Effector CD4-positive, alpha-beta T cell (primary cell): ENCODE results near the gene OXCT2.
"Not testable (repeated sequence)": the region's sequence is repeated elsewhere in the genome, so short reads cannot be mapped to it uniquely, and the experiment has no call there.

Source experiments
- DNase-seq: peaks from one replicate; pipeline ENCODE4 v3.0.0-alpha.2; 2020
- total RNA-seq: gene quantifications from one replicate; lab custom pipeline; 2026; lab: John Stamatoyannopoulos, UW

OXCT2 gene
- total RNA-seq = 0.56 reads per million

DNA sequence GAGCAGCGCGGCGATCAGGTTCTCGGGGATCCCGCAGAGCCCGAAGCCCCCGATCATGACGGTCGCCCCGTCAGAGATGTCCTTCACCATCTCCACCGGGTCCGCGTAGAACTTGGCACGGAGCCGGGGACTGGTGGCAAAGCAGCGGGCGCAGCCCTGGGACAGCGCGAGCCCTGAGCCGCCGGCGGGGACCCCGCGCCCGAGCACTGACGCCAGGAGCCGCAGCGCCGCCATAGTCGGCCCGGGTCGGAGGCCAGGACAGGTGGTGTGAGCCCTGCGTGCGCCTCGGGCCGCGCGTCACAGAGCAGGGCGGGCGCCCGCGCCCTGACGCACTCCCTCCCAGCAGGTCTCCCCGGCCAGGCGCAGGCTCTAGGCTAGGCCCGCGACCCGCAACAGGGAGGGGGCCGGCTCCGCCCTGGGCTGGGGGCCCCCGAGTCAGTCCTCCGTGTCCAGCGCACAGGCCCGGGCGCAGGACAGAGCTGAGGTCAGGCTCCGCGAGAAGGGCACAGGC lies at the start of gene OXCT2:
OXCT2 (minus strand) TSS at position 327 of the 511 bp plus-strand sequence; CDS start at position 234, 93 bp downstream.
- DNase-seq = not testable (repeated sequence)

DNA sequence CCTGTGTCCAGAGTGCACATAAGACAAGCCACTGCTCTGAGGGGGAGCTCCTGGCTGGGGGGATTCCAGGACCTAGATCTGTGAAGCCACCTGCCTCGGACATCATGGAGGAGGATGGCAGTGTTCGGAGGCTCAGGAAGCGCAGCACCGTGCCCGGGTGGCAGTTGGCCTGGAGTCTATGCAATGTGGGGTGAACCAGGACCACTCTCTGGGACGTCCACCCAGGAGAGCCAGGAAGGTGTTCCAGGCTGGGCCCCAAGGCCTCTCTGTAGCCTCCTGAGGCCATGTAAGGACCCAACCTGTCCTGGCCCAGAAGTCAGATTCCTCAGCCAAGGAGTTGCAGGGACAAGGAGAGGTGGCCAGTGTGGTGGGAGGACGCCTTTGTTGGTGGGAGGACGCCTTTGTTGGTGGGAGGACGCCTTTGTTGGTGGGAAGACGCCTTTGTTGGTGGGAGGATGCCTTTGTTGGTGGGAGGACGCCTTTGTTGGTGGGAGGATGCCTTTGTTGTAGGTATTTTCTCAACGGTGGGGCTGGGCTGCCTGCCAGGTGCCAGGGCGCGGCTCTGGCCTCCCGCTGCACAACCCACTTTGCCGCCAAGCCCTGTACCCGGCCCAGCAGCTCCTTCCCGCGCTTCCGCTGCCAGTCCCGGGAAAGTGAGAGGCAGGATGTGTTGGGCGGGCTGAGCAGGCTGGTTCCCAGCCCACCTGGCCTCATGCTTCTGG lies 48.1 kb upstream of the OXCT2 start:
- DNase-seq = no peak

DNA sequence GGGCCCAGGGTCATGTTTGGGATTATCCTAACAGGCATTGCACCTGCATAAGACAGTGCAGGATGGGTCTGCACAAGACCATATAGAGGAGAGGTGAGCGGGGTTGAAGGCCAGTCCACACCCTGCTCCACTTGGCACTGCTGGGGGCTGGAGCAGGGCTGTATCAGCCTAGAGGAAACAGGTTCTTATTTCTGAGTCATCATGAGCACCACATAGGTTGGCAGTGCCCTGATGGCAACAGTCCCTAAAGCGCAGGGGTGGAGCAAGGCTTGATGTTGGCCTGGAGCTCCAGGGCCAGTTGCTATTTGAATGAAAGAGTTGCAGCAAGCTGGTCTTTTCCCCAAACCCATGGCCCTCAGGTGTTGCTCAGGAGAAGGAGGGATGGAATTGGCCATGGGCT lies 47.3 kb upstream of the OXCT2 start:
- no peak for DNase-seq

DNA sequence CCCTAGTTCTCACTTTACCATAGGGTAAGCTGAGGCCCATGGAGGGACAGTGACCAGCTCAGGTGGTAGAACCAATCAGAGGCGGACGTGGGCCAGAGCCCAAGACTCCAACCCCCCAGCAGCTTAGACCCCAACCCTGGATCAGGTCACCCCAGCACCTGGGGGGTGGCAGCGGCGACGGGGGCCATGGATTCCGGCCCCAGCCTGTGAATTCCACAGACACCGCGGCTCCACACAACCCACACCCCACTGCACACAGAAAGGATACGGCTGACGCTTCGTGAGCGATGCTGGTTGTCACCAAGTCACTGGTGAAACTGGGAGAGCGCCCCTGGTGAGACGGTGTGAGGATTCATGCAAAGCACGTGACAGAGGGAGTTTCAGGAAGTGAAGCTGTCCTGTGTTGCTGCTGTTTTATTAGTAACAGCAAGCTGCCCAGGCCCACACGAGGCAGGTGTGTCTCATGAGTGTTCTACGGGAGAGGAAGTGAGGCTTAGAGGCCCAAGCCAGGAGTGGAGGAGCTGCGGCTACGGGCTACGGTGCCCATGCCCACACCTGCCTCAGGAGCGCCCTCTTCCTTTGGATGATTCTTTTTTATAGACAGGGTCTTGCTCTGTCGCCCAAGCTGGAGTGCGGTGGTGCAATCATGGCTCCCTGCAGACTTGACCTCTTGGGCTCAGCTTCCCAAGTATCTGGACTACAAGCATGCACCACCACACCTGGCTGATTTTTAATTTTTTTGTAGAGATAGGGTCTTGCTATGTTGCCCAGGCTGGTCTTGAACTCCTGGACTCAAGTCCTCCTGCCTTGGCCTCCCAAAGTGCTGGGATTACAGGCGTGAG lies 46.2 kb upstream of the OXCT2 start:
- peak; percentile 47 for DNase-seq

DNA sequence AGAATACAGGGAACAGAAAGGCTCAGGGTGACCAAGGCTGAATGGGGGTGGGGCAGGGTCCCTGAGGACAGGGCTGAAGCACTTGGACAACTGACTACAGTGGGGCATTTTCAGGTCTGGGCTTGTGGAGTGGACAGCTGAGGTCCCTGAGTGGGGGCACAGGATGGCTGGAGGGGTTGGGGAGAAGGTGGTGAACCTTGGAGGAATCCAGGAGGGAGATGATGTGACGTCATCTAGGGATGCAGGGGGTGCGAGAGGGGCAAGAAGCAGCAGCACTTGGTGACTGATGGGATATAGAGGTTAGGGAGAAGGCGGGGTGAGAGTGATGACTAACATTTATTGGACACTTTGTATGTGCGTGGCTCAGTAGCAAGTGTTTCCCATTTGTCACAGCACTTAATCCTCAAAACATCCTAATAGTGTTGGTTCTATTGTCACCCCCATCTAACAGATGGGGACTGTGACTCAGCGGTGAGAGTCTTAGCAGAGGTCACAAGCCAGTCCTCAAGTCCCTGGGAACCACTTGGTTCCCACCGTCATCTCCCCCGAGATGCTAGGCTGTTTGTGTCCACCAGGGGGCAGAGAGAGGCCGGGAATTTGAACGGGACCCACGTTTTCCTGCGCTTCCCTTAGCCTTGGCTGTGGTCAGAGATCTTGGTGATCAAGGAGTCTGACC lies 45.4 kb upstream of the OXCT2 start:
- DNase-seq = peak; percentile 56

DNA sequence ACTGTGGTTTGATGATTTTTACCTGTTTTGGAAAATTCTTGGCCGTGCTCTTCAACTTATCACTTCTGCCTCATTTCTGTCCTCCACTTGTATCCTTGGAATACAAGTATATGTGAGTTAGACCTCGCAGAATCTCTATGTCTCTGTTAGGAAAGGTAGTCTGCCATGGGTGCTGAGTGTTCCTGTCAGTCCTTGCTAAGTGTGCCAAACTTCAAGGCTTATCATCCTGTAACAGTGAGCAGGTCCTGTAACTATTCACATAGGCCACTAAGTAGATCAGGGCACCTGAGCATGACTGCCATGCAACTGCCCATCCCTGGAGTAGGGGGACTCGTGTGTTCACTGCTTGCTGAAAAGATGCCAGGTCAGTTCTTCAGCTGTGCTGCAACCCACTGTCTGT lies 41.8 kb upstream of the OXCT2 start:
- no peak for DNase-seq

DNA sequence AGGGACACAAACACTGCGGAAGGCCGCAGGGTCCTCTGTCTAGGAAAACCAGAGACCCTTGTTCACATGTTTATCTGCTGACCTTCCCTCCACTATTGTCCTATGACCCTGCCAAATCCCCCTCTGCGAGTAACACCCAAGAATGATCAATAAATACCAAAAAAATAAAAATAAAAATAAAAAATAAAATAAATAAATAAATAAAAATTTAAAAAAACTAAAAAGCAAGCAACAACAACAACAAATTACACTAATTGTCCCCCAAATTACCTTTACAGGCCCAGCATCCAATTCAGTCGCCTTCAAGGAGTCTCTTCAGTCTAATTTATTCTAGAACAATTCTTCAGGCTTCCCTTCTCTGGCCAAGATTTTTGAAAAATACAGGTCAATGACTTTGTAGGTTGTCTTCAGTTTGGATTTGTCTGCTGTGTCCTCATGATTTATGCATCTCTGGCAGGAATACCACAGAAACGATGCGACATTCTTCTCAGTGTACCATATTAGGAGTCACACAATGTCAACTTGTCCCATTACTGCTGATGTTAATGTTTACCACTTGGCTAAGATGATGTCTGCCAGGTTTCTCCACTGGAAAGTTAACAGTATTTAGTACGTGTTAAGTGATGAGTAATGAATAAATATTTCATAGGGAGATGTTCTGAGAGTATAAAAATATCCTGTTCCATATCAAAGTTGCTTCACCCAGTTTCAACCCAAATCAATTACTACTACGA lies 37.8 kb upstream of the OXCT2 start:
- no peak for DNase-seq

DNA sequence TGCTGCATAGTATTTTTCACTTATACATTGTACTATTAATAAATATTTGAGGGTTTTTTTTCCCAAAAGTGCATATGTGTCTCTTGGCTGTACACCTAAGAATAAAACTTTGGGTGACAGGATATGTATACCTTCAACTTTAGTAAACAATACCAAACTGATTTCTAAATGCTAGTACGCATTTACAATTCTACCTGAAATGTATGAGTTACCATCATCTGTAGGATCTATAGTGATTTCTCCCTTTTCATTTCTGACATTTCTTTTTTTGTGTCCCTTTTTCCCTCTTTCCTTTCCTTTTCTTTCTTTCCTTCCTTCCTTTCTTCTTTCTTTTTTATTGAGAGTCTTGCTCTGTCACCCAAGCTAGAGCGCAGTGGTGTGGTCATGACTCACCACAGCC lies 34.2 kb upstream of the OXCT2 start:
- DNase-seq = no peak

DNA sequence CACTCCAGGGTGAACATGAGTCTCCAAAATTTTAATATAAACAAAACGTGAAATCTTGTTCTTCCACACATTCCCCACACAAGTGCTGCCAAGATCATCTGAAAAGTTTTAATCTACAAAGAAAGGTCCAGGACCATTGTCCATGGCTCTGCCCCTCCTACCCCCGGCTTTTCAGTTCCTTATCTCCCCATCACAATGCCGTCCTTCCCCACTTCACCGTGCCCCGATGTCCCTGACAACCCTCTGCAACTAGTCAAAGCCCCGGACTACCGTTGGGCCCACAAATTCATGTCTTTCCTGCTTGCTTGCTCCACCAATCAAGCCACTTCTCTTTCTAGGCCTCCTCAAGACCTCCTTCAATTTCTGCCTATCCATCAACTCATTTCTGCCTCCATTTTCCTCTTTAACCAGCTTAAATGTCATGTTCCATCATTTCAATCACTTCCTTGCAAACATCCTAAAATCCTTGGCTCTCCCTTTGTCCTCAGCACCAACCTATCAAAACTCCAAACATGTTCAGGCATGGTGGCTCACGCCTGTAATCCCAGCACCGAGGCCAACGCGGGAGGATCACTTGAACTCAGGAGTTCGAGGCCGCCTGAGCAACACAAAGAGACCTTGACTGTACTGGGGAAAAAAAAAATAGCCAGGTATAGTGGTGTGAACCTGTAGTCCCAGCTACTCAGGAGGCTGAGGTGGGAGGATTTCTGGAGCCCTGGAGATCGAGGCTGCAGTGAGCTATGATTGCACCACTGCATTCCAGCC lies 31.5 kb upstream of the OXCT2 start:
- no peak for DNase-seq

DNA sequence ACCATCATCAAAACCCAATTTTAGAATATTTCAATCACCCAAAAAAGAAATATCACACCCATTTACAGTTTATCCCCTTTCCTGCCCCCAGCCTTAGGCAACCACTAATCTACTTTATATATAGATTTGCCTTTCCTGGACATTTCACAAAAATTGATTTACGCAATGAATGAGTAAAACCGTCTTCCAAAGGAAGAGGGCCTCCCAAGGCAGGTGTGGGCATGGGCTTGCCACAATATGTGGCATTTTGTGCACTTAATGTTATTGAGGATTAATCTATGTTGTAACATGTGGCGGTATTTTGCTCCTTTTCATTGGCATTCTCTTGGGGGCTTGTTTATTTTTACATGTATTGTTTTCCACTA lies 29.3 kb upstream of the OXCT2 start:
- no peak for DNase-seq

DNA sequence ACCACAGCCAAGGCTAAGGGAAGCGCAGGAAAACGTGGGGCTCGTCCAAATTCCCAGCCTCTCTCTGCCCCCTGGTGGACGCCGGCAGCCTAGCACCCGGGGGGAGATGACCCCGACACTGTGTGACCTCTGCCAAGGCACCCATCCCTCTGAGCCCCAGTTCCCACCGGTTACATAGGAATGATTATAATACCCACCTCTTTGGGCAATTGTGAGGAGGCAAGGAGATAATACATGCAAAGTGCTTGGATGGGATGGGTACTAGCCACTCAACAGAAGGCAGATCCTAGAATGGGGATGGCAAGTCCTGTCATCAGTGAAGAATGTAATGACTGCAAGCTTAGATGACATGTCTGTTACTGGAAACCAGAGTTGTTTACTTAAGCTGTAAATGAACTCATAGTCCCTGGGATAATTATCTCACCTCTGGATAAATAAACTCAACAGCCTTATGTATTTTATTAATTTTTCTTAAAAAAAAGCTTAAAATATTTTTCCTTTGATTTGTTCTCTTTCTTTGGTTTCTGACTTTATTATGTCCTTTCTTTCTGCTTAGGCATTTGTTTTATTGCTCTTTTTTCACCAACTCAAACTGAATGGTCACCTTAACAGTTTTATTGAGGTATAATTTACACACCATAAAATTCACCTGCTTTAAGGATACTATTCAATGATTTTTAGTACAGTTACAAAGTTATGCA lies 28.8 kb upstream of the OXCT2 start:
- peak; percentile 56 for DNase-seq

DNA sequence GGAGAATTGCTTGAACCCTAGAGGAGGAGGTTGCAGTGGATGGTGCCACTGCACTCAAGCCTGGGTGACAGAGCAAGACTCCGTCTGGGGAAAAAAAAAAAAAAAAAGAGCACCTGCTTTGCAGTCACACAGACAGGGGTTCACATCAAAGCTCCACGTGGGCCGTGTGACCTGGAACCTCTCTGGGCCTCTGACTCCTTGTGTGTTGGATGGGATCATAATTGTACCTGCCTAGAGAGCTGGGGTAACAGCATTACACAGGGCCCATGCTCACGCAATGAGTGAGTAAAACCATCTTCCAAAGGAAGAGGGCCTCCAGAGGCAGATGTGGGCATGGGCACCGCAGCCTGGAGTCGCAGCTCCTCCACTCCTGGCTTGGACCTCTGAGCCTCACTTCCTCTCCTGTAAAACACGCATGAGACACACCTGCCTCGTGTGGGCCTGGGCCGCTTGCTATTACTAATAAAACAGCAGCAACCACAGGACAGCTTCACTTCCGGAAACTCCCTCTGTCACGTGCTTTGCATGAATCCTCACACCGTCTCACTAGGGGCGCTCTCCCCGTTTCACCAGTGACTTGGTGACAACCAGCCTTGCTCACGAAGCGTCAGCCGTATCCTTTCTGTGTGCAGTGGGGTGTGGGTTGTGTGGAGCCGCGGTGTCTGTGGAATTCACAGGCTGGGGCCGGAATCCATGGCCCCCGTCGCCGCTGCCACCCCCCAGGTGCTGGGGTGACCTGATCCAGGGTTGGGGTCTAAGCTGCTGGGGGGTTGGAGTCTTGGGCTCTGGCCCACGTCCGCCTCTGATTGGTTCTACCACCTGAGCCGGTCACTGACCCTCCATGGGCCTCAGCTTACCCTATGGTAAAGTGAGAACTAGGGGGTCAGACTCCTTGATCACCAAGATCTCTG lies 28.0 kb upstream of the OXCT2 start:
- DNase-seq = peak; percentile 86

DNA sequence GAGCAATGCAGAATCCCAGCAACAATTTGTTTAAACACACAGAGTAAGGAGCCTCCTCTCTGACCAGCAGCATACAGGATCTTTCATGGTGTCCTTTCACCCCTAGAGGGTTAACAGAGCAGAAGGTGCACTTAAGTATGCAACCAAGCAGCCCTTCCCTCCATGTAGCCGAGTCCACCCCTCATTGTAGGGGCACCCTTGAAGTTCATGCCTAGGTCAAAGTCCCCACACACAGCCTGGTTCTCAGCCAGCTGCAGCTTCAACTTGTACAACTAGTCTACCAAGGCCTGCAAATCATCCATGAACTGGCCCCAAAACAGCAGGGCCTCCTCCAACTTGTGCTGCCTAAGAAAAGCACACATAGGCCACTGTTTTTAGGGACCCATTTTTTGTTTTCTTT lies 24.5 kb upstream of the OXCT2 start:
- no peak for DNase-seq

DNA sequence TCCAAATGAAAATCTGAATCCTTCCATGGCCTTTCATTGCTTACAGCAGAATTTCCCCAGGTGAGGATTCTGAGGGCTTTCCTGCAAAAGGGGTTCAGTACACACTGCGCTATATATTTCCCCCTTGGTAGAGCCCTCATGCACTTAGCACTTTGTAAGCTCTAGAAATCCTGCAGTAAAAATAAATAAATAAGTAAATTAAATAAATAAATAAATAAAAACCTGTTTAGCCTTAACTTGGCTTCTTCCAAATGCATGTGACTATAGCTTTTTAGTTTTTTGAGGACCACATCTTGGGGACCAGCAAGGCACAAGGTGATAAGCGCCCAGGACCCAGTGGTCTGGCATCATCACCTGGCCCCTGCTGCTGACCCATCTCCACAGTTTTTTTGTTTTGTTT lies 20.7 kb upstream of the OXCT2 start:
- no peak for DNase-seq

DNA sequence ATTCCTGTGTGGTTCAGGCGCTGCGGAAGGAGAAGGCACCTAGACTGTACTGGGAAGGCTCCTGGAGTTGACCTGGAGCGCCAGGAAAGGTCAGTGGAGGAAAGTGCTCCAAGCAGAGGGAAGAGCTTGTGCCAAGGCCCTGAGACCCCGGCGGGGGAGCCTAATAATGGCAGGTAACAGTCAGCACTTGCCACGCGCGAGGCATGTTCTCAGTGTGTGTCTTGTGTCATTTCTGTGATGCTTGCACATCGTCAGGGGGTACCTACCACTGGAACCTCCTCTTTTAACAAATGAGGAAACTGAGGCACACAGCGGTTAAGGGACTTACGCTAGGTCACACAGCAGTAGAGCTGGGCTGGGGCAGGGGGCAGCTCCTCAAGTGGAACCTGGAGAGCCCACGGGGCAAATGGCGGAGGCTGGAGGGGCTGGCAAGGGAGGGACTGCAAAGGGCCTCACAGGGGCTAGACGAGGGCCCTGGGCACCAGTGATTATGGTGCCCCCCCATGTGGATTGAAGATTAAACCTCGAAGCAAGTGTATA lies 18.5 kb upstream of the OXCT2 start:
- no peak for DNase-seq

DNA sequence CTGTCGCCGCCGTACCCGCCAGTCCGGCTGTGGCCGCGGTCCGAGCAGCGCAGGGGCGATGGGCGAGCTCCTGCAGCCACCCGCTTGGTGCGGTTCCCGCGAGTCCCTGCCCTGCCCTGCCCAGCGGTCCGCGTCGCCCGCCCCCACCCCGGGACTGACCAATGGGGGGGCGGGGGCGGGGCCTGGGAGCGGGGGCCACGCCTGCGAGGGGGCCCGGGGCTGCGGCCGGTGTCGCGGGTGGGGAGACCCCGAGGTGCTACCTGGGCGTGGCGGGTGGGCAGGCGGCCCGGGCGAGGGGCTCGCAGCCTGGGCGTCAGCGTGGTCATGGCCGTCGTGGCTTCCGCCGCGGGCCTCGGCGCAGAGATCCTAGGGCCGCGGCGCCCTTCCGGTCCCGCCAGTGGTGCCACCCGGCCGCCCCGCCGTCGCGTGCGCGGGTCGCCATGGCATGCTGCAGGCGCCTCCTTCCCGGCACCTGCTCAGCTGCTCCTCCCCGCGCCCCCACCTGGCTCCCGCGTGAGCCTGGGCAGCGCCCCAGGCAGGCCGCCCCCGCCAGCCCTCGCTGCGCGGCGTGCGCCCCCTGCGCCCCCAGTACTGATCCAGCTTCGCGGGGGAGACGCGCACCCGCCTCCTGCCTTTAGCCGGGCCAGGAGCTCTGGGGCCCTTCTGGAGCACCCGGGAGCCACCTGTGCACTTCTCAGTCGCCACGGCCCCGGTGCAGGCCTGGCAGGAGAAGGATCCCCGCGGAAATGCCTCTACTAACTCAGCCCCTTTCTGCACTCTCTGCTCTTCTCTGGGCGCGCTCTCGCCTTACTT lies 17.8 kb upstream of the OXCT2 start, which contains the start of gene BMP8B:
BMP8B (minus strand) TSS at position 108 of the 813 bp plus-strand sequence. CDS start 380 bp downstream, outside the sequence.
- peak; percentile 25 for DNase-seq

DNA sequence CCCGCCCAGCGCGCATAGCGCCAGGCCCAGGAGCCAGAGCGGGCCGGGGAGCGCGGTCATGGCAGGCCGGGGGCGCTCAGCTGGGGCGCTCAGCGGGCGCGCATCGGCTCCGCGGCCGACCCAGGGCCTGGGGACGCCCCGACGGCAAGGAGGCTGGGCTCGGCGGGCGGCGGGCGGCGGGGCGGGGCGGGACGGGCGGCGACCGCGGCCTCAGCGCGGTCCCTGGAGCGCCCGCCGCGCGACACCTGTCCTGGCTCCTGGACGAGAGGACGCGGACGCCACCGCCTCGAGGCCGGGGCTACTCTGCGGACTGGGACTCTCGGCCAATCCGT lies 17.2 kb upstream of the OXCT2 start:
- DNase-seq = no peak

DNA sequence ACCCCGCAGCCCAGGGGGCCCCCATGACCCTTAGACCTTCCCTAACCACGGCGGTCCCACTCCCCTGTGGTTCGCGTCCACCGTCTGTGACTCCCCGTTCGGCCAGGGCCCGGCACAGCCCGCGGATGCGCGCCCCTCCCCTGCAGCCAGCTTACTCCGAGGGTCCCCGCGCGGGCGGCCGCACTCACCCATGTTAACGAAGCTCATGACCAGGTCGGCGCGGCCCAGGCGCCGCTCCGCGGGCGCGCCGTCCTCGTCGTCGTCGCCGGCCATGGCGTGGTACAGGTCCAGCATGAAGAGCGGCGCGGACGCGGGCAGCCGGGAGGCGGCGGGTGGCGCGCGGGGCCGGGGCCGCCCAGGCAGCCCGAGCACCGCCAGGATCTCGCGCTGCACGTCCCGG lies 16.8 kb upstream of the OXCT2 start:
- DNase-seq = not testable (repeated sequence)

DNA sequence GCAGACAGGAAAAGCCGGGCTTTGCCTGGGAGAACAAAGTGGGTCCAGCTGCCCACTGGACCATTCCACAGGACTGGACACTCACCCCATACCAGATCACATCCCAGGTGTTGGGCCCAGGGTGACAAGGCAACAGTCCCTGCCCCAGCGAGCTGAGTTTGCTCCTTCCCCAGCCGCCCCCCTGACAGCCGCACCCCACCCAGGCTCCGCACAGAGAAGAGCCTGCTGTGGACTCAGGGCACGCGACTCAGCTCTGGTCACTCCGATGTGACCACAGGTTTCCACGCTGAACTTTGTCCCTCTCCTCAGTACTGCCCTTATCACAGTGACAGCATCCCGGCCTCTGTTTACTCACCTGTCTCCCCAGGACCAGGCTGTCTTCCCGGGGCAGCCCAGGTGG lies 16.3 kb upstream of the OXCT2 start:
- no peak for DNase-seq
